ENCODE measurements around the gene SLC8A3.

DNA sequence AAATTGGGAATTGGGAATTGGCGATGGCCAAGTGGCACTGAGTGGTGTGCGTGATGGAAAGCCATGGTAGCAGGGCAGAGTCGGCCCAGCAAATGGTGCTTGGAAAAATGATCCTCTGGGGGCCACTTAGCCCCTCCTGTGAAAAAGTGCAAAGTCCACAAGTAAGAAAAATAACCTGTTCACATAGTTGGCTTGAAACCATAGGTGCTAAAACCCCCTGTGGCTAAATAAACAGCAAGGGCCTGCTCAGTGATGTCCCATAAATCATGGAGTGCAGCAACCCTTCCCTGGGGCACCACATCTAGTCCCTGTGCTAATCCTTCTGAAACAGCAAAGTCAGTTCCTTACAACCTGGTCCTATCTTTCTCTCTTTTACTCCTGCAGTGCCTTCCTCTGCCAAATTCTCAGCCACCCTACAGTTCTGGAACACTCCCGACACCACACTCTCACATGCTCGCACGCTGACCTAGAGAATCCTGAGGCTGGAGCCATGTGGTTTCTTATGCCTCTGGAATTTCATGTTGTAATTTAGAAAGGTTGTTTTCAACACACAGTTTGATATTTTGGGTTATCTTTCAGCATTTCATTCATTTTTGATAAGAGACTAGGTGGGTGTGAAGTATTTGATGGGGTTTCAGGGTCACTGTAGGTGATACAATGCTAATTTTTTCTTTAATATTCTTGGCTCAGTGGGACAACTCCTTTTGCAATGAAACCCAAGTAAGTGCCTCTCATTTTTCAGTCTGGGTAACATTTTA is 186.0 kb downstream of the SLC8A3 start:
- TF ChIP-seq, protein P1, sequence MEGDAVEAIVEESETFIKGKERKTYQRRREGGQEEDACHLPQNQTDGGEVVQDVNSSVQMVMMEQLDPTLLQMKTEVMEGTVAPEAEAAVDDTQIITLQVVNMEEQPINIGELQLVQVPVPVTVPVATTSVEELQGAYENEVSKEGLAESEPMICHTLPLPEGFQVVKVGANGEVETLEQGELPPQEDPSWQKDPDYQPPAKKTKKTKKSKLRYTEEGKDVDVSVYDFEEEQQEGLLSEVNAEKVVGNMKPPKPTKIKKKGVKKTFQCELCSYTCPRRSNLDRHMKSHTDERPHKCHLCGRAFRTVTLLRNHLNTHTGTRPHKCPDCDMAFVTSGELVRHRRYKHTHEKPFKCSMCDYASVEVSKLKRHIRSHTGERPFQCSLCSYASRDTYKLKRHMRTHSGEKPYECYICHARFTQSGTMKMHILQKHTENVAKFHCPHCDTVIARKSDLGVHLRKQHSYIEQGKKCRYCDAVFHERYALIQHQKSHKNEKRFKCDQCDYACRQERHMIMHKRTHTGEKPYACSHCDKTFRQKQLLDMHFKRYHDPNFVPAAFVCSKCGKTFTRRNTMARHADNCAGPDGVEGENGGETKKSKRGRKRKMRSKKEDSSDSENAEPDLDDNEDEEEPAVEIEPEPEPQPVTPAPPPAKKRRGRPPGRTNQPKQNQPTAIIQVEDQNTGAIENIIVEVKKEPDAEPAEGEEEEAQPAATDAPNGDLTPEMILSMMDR (conservative IDR thresholded peaks at IDR 0.05; ENCODE audit: low read length) = no peak
- TF ChIP-seq EZH2phosphoT487 (IDR thresholded peaks at IDR 0.05; ENCODE audit: borderline replicate concordance) = no peak

Measured in Loucy (cell line).